GM21576 (cell line): ENCODE measurements around the gene FBH1.

Experiments used
- ATAC-seq: cut with Tn5 transposase; IDR thresholded peaks from one replicate; pipeline ENCODE4 v1.9.1; 2021; ENCODE audit warnings: mild to moderate bottlenecking, moderate library complexity; ENCODE audit not compliant: unreplicated experiment

The FBH1 gene

GRCh38 chr10:5975641-5976473 is 85.8 kb downstream of the FBH1 start:
- ATAC-seq: peak; percentile 63

GRCh38 chr10:5976512-5977470 is 86.7 kb downstream of the FBH1 start:
- peak; percentile 11 for ATAC-seq

GRCh38 chr10:5977471-5978229 is 87.6 kb downstream of the FBH1 start, which contains the start of gene IL15RA:
TSS of gene IL15RA (minus strand) at chr10:5977543. CDS start at chr10:5977492, 51 bp downstream.
- peak; percentile 57 for ATAC-seq

GRCh38 chr10:5978230-5978489 is 88.1 kb downstream of the FBH1 start:
- ATAC-seq: no peak

GRCh38 chr10:5981529-5981928 is 91.5 kb downstream of the FBH1 start:
- no peak for ATAC-seq

- ATAC-seq: no peak
Measured at GRCh38 chr10:5983774-5984173, 93.7 kb downstream of the FBH1 start.

GRCh38 chr10:5985029-5985428 is 95.0 kb downstream of the FBH1 start:
- ATAC-seq: no peak
